ENCODE data around the gene GCKR.

DNA sequence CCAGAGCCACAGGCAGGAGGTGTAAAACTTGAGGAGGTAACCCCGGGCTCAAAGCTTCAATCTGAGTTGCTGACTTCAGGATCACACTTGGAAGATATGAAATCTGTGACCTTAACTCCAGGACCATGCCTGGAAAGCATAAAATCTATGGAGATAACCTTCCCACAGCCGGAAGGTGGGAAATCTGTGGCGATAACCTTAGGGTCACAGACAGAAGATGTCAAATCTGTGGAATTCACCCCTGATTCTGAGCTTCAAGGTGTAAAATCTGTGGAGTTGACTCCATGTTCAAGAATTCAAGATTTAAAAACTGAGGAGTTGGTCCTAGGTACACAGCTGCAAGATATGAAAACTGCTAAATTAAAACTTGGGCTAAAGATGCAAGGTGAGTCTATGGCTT is 74.6 kb downstream of the GCKR start:
- no peak for TF ChIP-seq CTCF (IDR thresholded peaks at IDR 0.05)
- no peak for TF ChIP-seq POLR2A (IDR thresholded peaks at IDR 0.05)
- TF ChIP-seq POLR2AphosphoS5 (IDR thresholded peaks at IDR 0.05): no peak
- no peak for TF ChIP-seq EP300 (IDR thresholded peaks at IDR 0.05; ENCODE audit: low read depth)
